Activated CD8-positive, alpha-beta T cell treated with anti-CD3 and anti-CD28 coated beads, Interleukin-2, amount 10 ng/mL, durations not matched to agents 7 days and 5 days (primary cell): ENCODE results near the gene ODF4. TPM values are rescaled to one million over a fixed set of nuclear protein-coding genes. Genes with fewer than 3 reads are reported as not detected.
A peak's percentile ranks its signal among the peaks of the same experiment; 100 is the strongest.

Experiments
- ATAC-seq: fragments of 150-1000 bp; cut with Tn5 transposase; one replicate; pipeline ENCODE4 v1.10.0; 2021; ENCODE audit warnings: moderate library complexity
- CTCF ChIA-PET: fragments of 350-600 bp; sonication (Branson Sonifier 250); formaldehyde crosslinking; loops from one replicate; lab custom pipeline; 2021; ENCODE audit warnings: antibody characterized with exemption; lab: Charles Lee
- POLR2A ChIA-PET: fragments of 350-600 bp; sonication (Branson Sonifier 250); formaldehyde crosslinking; loops from one replicate; lab custom pipeline; 2021; ENCODE audit warnings: antibody characterized with exemption; lab: Charles Lee
- DNase-seq: peaks from one replicate; pipeline ENCODE4 v3.0.0-alpha.2; 2020
- H3K27ac Mint-ChIP-seq: one replicate; pipeline ENCODE4 v1.8.0; 2021; ENCODE audit warnings: mild to moderate bottlenecking, mixed read lengths
- H3K27me3 Mint-ChIP-seq: one replicate; pipeline ENCODE4 v1.8.0; 2021; ENCODE audit warnings: low read depth, mixed read lengths
- H3K36me3 Mint-ChIP-seq: one replicate; pipeline ENCODE4 v1.8.0; 2021; ENCODE audit warnings: low read depth, mixed read lengths
- H3K4me1 Mint-ChIP-seq: one replicate; pipeline ENCODE4 v1.8.0; 2021; ENCODE audit warnings: low read depth, mixed read lengths
- H3K4me3 Mint-ChIP-seq: one replicate; pipeline ENCODE4 v1.8.0; 2021; ENCODE audit warnings: mild to moderate bottlenecking, mixed read lengths
- H3K9me3 Mint-ChIP-seq: one replicate; pipeline ENCODE4 v1.8.0; 2022; ENCODE audit warnings: mixed read lengths; ENCODE audit not compliant: insufficient read depth
- total RNA-seq, 2 experiments: library from RNA; stranded (reverse); gene quantifications; one replicate each; pipeline ENCODE4 v1.2.3, GENCODE V29; 2021

ODF4 gene
- total RNA-seq, 2 experiments from 2014 or later, result not detected

DNA sequence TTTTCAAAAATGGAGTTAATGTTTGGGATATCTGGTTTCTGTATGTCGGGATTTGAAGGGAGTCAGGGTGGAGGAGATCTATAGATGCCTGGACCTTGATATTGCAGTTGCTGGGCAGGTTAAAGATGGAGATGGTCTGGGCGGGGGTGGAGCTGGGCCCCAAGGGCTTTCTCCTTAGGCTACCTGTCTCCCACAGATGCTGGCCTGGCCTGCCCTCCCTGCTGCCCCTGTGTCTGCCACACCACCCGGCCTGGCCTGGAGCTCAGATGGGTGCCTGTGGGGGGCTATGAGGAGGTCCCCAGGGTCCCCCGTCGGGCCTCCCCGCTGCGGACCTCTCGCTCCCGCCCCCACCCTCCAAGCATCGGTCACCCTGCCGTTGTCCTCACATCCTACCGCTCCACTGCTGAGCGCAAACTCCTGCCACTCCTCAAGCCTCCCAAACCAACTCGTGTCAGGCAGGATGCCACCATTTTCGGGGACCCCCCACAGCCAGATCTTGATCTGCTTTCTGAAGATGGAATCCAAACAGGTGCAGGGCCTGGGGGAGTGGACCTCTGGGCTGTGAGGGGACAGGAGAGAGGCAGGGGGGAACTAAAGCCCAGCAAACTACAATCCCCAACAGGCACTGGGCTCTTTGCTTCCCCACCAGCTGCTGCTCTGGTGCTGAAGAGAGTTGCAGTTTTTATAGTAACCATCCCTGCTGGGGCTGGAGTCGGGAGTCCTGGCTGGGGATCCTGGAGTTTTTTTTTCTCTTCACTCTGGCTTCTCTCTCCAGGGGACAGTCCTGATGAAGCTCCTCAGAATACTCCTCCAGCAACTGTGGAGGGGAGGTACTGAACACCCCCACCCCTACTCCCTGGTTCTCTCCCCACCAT is 26.7 kb upstream of the ODF4 start:
- peaks cover 12% of the 10 kb centered on the region for H3K27me3 Mint-ChIP-seq
- H3K4me1 Mint-ChIP-seq, result no peaks in the 10 kb centered on the region
- no peaks in the 10 kb centered on the region for H3K9me3 Mint-ChIP-seq
- no peak overlapping the region for H3K4me3 Mint-ChIP-seq
- POLR2A ChIA-PET, result interaction anchor here (0.6 kb wide), 1 partner anchor 61 kb away, joined by 5 read pairs; no protein-coding TSS in a partner anchor
- ATAC-seq (no peak), DNase-seq (no peak)
- H3K36me3 Mint-ChIP-seq, result no peaks in the 10 kb centered on the region
- no peak overlapping the region for H3K27ac Mint-ChIP-seq
- CTCF ChIA-PET, result interaction anchor here (0.8 kb wide), 1 partner anchor 9 kb away, joined by 3 read pairs; no protein-coding TSS in a partner anchor

DNA sequence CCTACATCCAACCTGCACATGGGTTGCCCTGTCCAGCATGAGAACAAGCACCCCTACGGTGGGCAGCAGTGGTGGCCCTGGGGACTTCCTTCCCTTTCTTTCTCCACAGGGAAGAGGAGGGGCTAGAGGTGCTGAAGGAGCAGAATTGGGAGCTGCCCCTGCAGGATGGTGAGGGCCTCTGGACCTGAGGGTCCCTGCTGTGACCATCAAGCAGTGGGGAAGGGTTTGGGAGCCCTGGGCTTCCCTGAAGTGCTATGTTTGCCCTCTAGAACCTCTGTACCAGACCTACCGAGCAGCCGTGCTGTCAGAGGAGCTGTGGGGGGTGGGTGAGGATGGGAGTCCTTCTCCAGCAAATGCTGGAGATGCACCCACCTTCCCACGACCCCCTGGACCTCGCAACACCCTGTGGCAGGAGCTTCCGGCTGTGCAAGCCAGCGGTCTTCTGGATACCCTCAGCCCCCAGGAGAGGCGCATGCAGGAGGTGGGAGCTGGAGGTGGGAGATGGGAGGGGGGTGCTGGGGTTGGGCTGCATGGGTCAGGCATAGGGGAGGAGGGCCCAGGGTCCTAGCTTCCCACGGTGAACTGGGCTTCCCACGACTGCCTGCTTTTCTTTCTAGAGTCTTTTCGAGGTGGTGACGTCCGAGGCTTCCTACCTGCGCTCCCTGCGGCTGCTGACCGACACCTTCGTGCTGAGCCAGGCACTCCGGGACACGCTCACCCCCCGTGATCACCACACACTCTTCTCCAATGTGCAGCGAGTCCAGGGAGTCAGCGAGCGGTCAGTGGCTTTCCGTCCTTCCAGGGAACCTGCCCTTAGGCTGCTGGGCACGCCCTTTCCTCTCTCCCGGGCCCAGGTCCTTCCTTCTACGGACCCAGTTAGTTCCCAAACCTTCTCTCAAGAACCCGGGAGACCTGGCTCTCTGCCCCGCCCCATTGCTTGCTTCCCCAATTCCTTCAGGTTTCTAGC is 24.6 kb upstream of the ODF4 start:
- Mint-ChIP-seq H3K36me3 (no peaks in the 10 kb centered on the region), H3K4me3 (no peak overlapping the region), H3K27ac (no peak overlapping the region), H3K9me3 (no peaks in the 10 kb centered on the region), H3K4me1 (no peaks in the 10 kb centered on the region), H3K27me3 (peaks cover 12% of the 10 kb centered on the region)
- DNase-seq, result no peak
- CTCF ChIA-PET, result interaction anchor here (1.0 kb wide), 1 partner anchor 14 kb away, joined by 3 read pairs; no protein-coding TSS in a partner anchor
- ATAC-seq, result no peak
- POLR2A ChIA-PET, result no interaction called here

DNA sequence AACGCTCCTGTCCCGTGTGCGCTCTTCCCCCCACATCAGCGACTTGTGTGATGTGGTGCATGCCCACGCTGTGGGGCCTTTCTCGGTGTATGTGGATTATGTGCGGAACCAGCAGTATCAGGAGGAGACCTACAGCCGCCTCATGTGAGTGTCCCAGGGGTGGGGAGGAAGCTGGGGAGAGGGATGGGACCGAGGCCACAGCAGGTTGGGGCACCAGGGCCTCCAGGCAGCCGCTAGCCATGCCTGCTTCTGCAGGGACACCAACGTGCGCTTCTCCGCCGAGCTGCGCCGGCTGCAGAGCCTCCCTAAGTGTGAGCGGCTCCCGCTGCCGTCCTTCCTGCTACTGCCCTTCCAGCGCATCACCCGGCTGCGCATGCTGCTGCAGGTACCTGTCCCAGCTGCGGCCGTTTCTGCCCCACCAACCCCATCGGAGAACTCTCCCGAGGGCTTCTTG is 23.8 kb upstream of the ODF4 start:
- H3K27me3 Mint-ChIP-seq, result peaks cover 12% of the 10 kb centered on the region
- ChIA-PET CTCF (interaction anchor here (1.1 kb wide), 1 partner anchor 15 kb away, joined by 4 read pairs; no protein-coding TSS in a partner anchor), POLR2A (no interaction called here)
- no peak overlapping the region for H3K27ac Mint-ChIP-seq
- DNase-seq (no peak), ATAC-seq (no peak)
- no peak overlapping the region for H3K4me3 Mint-ChIP-seq
- H3K4me1 Mint-ChIP-seq, result no peaks in the 10 kb centered on the region
- no peaks in the 10 kb centered on the region for H3K36me3 Mint-ChIP-seq
- no peaks in the 10 kb centered on the region for H3K9me3 Mint-ChIP-seq

DNA sequence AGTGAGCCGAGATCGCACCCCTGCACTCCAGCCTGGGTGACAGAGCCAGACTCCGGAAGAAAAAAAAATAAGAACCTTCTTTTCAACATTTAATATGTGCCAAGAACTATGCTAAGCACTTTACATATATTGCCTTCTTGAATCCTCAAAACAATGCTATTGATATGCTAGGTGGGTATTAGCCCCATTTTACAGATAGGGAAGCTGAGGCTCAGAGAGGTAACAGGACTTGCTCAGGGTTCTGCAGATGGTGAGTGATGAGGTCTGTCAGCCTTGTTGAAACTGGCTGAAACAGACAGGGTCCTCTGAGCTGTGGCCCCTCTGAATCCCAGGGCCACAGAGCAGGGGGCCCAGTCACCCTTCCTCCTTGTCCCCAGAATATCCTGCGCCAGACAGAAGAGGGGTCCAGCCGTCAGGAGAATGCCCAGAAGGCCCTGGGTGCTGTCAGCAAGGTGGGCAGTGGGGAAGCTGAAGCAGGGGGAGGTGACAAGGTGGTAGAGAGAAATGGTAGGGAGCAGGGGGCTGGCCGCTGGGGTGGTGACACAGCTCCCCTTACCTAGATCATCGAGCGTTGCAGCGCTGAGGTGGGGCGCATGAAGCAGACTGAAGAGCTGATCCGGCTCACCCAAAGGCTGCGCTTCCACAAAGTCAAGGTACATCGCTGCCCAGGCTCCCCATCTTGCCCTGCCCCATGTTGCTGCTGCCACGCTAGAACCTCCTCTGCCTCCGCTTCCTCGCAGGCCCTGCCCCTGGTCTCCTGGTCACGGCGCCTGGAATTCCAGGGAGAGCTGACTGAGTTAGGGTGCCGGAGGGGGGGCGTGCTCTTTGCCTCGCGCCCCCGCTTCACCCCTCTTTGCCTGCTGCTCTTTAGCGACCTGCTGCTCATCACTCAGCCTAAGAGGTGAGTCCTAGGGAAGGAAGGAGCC is 21.4 kb upstream of the ODF4 start:
- H3K36me3 Mint-ChIP-seq, result no peaks in the 10 kb centered on the region
- ChIA-PET CTCF (interaction anchor here (0.6 kb wide), 1 partner anchor 17 kb away, joined by 3 read pairs; no protein-coding TSS in a partner anchor), POLR2A (no interaction called here)
- DNase-seq (no peak), ATAC-seq (no peak)
- no peak overlapping the region for H3K27ac Mint-ChIP-seq
- H3K4me3 Mint-ChIP-seq, result no peak overlapping the region
- H3K4me1 Mint-ChIP-seq, result no peaks in the 10 kb centered on the region
- H3K9me3 Mint-ChIP-seq, result no peaks in the 10 kb centered on the region
- peaks cover 9% of the 10 kb centered on the region for H3K27me3 Mint-ChIP-seq

DNA sequence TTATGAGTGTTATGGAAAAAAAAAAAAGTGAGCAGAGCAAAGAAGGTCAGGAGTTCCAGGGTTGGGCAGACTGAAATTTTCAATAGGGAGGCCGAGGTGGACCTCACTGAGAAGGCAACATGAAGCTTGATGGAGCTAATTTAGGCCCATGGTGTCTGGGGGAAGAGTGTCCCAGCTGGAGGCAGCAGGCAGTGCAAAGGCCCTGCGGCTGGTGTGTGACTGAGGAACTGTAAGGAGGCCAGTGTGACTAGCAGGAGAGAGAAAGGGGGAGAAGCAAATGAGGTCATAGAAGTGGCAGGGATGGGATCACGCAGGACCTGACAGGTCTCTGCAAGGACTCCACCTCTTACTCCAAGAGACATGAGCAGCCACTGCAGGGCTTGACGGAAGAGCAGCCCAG is 19.4 kb upstream of the ODF4 start:
- no peak overlapping the region for H3K4me3 Mint-ChIP-seq
- ChIA-PET CTCF (interaction anchor here (1.1 kb wide), 1 partner anchor 465 kb away, joined by 3 read pairs; no protein-coding TSS in a partner anchor), POLR2A (no interaction called here)
- no peaks in the 10 kb centered on the region for H3K36me3 Mint-ChIP-seq
- peaks cover 2% of the 10 kb centered on the region for H3K4me1 Mint-ChIP-seq
- ATAC-seq, result no peak
- DNase-seq, result no peak
- H3K27me3 Mint-ChIP-seq, result peaks cover 12% of the 10 kb centered on the region
- H3K9me3 Mint-ChIP-seq, result no peaks in the 10 kb centered on the region
- peak overlapping the region; percentile 43 for H3K27ac Mint-ChIP-seq

DNA sequence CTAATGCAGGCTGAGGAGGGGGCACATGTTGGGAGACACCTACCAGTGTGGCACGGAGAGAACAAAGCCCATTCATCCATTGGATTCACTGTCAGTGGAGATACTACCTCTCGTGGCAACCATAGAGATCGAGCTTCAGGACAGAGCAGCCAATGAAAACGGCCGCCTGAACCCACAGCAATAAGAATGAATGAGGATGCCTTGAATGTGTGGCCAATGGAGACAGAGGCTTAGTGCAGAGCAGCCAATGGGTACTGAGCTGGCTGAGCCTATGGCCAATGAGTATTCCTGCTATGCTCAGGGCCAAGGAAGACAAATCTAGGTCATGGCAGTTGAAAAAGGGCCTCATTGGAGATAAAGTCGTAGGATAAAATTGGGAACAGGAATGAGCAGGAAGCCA is 18.6 kb upstream of the ODF4 start:
- Mint-ChIP-seq H3K4me1 (peaks cover 6% of the 10 kb centered on the region), H3K27me3 (peaks cover 16% of the 10 kb centered on the region), H3K9me3 (no peaks in the 10 kb centered on the region), H3K27ac (no peak overlapping the region), H3K36me3 (no peaks in the 10 kb centered on the region), H3K4me3 (no peak overlapping the region)
- ATAC-seq (no peak), DNase-seq (no peak)
- POLR2A ChIA-PET, result no interaction called here
- CTCF ChIA-PET, result interaction anchor here (1.1 kb wide), 1 partner anchor 464 kb away, joined by 3 read pairs; no protein-coding TSS in a partner anchor

DNA sequence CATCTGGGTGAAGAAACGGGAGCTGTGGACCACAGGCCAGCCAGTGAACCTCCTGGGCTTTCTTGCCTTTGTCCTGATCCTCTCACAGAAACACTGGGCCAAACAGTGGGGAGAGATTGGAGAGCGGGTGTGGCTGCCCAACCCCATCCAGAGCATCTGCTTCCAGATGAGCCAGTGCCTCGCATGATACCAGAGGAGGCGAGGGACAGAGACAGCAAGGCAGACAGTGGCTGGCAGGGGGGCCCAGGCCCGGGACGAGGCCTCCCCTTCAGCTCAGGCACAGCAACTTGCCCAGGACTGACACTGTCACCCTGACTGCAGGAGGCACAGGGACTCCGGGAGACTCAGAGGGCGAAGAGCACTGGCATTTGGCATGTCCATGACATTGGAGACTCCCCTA is 17.6 kb upstream of the ODF4 start:
- no peak for ATAC-seq
- Mint-ChIP-seq H3K27ac (no peak overlapping the region), H3K27me3 (peaks cover 22% of the 10 kb centered on the region), H3K36me3 (no peaks in the 10 kb centered on the region), H3K4me1 (peaks cover 16% of the 10 kb centered on the region), H3K4me3 (no peak overlapping the region), H3K9me3 (no peaks in the 10 kb centered on the region)
- ChIA-PET CTCF (interaction anchor here (0.8 kb wide), 1 partner anchor 10 kb away, joined by 3 read pairs; no protein-coding TSS in a partner anchor), POLR2A (no interaction called here)
- DNase-seq, result no peak

DNA sequence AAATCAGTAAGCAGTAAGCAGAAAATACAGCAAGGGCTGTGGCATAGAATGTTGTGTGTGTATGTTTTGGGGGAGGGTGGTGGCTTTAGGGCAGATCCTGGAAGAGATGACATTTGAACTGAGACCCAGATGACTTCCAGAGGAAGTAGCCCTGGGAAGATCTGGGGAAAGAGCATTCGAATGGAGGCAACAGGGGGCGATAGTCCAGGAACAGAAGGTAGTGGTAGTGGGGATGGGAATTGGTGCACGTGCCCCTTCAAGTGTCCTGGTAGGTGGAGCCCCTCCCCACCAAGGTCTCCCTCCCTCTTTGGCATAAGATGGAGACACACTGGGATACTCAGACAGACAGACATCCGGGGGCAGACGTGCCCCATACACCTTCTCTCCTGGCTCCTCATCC is 15.5 kb upstream of the ODF4 start:
- ATAC-seq, result no peak
- Mint-ChIP-seq H3K36me3 (no peaks in the 10 kb centered on the region), H3K9me3 (no peaks in the 10 kb centered on the region), H3K27ac (no peak overlapping the region), H3K4me1 (peaks cover 24% of the 10 kb centered on the region), H3K27me3 (peaks cover 29% of the 10 kb centered on the region), H3K4me3 (no peak overlapping the region)
- ChIA-PET CTCF (no interaction called here), POLR2A (no interaction called here)
- DNase-seq, result no peak

DNA sequence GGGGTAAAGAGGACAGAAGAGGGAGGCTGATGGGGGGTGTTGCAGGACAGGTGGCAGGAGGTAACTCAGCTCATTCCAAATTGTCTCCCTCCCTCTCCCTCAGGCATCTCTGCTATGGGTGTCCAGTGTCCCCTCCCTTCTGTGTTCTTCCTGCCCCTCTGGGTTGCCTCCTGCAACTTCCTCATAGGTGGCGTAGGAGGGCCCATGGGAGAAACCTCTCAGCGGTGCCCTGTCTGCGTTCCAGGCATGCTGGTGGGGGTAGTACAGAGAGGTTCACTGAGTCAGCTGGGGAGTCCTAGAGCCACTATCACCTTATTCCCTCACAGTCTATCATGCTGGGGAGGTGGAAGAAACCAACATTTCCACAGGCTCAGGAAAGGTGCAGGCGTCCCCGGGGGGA is 14.7 kb upstream of the ODF4 start:
- Mint-ChIP-seq H3K4me3 (no peak overlapping the region), H3K36me3 (no peaks in the 10 kb centered on the region), H3K9me3 (no peaks in the 10 kb centered on the region), H3K4me1 (peaks cover 24% of the 10 kb centered on the region), H3K27me3 (peaks cover 31% of the 10 kb centered on the region), H3K27ac (no peak overlapping the region)
- CTCF ChIA-PET, result interaction anchor here (2.2 kb wide), 1 partner anchor 10 kb away, joined by 11 read pairs; no protein-coding TSS in a partner anchor
- POLR2A ChIA-PET, result no interaction called here
- ATAC-seq (no peak), DNase-seq (no peak)

DNA sequence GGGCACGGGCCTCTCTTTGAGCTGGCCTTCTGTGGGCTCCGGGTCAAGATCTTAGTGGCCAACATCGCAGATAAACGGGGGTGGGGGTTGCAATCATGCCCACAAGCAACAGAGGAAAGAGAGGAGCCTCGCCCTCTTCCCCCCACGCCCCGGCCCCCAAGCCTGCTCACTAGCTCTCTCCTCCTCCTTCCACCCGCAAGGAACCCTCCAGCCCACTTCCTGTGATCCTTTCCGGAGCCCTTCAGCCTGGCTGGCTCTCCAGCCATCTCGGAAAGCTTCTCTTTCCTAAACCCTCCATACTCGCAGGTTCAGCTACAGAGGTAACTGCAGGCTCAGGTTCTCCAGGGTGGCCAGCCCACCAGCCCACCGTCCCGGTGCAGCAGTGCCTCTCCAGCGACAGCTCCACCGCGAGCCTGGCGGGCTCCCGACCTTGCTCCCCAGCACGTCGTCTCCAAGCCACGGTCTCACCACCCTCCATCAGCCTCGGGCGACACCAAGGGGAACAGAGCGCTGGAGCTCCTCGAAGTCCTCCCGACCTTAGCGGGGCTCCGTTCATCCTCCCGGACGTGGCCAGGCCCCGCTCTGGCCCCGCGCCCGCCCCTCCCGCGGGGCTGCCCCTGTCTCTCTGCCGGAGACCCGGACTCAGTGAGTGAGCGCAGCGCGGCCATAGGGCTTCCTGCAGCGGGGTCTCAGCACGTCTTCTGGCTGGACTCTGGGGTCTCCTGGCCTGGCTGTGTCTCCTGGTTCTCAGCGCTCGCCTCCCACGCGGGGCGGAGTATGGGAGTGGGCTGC is 12.9 kb upstream of the ODF4 start:
- peaks cover 29% of the 10 kb centered on the region for H3K27me3 Mint-ChIP-seq
- H3K36me3 Mint-ChIP-seq, result no peaks in the 10 kb centered on the region
- POLR2A ChIA-PET, result interaction anchor here (1.4 kb wide), 1 partner anchor 104 kb away, joined by 3 read pairs; no protein-coding TSS in a partner anchor
- ATAC-seq (peak; percentile 85), DNase-seq (peak; percentile 44)
- H3K4me3 Mint-ChIP-seq, result peak overlapping the region; percentile 65
- no peaks in the 10 kb centered on the region for H3K9me3 Mint-ChIP-seq
- CTCF ChIA-PET, result interaction anchor here (0.7 to 2.2 kb wide), 8 partner anchors 8 to 269 kb away, joined by 3 to 11 read pairs (median 5); partner anchors contain the start of genes KRABD2 and SLC25A35
- H3K27ac Mint-ChIP-seq, result no peak overlapping the region
- H3K4me1 Mint-ChIP-seq, result peaks cover 24% of the 10 kb centered on the region
